Measurements from ENCODE around the gene SNX17.
"Not testable (repeated sequence)": the region's sequence is repeated elsewhere in the genome, so short reads cannot be mapped to it uniquely, and the experiment has no call there.

SNX17 gene

GRCh38 chr2:27412419-27413152, 42.2 kb downstream of the SNX17 start:
- no peak for TF ChIP-seq TAF1 (IDR thresholded peaks at IDR 0.05; ENCODE audit: low read depth, low read length)
- no peak for TF ChIP-seq PAX5 (IDR thresholded peaks at IDR 0.05; ENCODE audit: insufficient read depth, low read length, severe bottlenecking)
- TF ChIP-seq POU2F2 (IDR thresholded peaks at IDR 0.05; ENCODE audit: low read depth, low read length) = no peak
- no peak for TF ChIP-seq POLR2A (IDR thresholded peaks at IDR 0.05; ENCODE audit: low read depth, low read length)
- no peak for TF ChIP-seq POLR2AphosphoS5 (IDR thresholded peaks at IDR 0.05; ENCODE audit: low read depth, low read length)
- TF ChIP-seq SPI1 (IDR thresholded peaks at IDR 0.05; ENCODE audit: low read depth, low read length) = no peak
- no peak for DNase-seq (ENCODE audit: insufficient read length, low spot score)
- FAIRE-seq = no peak

- FAIRE-seq = no peak
- no peak for DNase-seq (ENCODE audit: insufficient read length, low spot score)
- TF ChIP-seq POLR2A (IDR thresholded peaks at IDR 0.05; ENCODE audit: low read depth, low read length) (no peak), POU2F2 (IDR thresholded peaks at IDR 0.05; ENCODE audit: low read depth, low read length) (no peak), POLR2AphosphoS5 (IDR thresholded peaks at IDR 0.05; ENCODE audit: low read depth, low read length) (no peak), PAX5 (IDR thresholded peaks at IDR 0.05; ENCODE audit: insufficient read depth, low read length, severe bottlenecking) (no peak), SPI1 (IDR thresholded peaks at IDR 0.05; ENCODE audit: low read depth, low read length) (no peak), TAF1 (IDR thresholded peaks at IDR 0.05; ENCODE audit: low read depth, low read length) (no peak)
Measured at GRCh38 chr2:27416151-27416550, 45.7 kb downstream of the SNX17 start.

GRCh38 chr2:27420996-27421395, 50.6 kb downstream of the SNX17 start:
- DNase-seq (ENCODE audit: insufficient read length, low spot score) (no peak), FAIRE-seq (no peak)
- TF ChIP-seq PAX5 (IDR thresholded peaks at IDR 0.05; ENCODE audit: insufficient read depth, low read length, severe bottlenecking) (no peak), TAF1 (IDR thresholded peaks at IDR 0.05; ENCODE audit: low read depth, low read length) (no peak), POLR2AphosphoS5 (IDR thresholded peaks at IDR 0.05; ENCODE audit: low read depth, low read length) (no peak), SPI1 (IDR thresholded peaks at IDR 0.05; ENCODE audit: low read depth, low read length) (no peak), POU2F2 (IDR thresholded peaks at IDR 0.05; ENCODE audit: low read depth, low read length) (no peak), POLR2A (IDR thresholded peaks at IDR 0.05; ENCODE audit: low read depth, low read length) (no peak)

GRCh38 chr2:27421660-27422250, 51.3 kb downstream of the SNX17 start:
- TF ChIP-seq SPI1 (IDR thresholded peaks at IDR 0.05; ENCODE audit: low read depth, low read length) (no peak), POU2F2 (IDR thresholded peaks at IDR 0.05; ENCODE audit: low read depth, low read length) (no peak), POLR2A (IDR thresholded peaks at IDR 0.05; ENCODE audit: low read depth, low read length) (no peak), PAX5 (IDR thresholded peaks at IDR 0.05; ENCODE audit: insufficient read depth, low read length, severe bottlenecking) (no peak)
- no peak for DNase-seq (ENCODE audit: insufficient read length, low spot score)
- FAIRE-seq = no peak

GRCh38 chr2:27422958-27423357, 52.5 kb downstream of the SNX17 start:
- DNase-seq (ENCODE audit: insufficient read length, low spot score) = no peak
- no peak for FAIRE-seq
- TF ChIP-seq POU2F2 (IDR thresholded peaks at IDR 0.05; ENCODE audit: low read depth, low read length) = no peak
- no peak for TF ChIP-seq SPI1 (IDR thresholded peaks at IDR 0.05; ENCODE audit: low read depth, low read length)
- no peak for TF ChIP-seq PAX5 (IDR thresholded peaks at IDR 0.05; ENCODE audit: insufficient read depth, low read length, severe bottlenecking)
- no peak for TF ChIP-seq POLR2AphosphoS5 (IDR thresholded peaks at IDR 0.05; ENCODE audit: low read depth, low read length)
- no peak for TF ChIP-seq POLR2A (IDR thresholded peaks at IDR 0.05; ENCODE audit: low read depth, low read length)
- TF ChIP-seq TAF1 (IDR thresholded peaks at IDR 0.05; ENCODE audit: low read depth, low read length) = no peak

- not testable (repeated sequence) for DNase-seq (ENCODE audit: insufficient read length, low spot score); FAIRE-seq
Measured at GRCh38 chr2:27425039-27425438, 54.6 kb downstream of the SNX17 start.
